ENCODE measurements around the gene CHMP1A.
"Not testable (repeated sequence)": the region's sequence is repeated elsewhere in the genome, so short reads cannot be mapped to it uniquely, and the experiment has no call there.

GRCh38 chr16:89698717-89699116, 41.2 kb upstream of the CHMP1A start:
- TF ChIP-seq, protein P1, sequence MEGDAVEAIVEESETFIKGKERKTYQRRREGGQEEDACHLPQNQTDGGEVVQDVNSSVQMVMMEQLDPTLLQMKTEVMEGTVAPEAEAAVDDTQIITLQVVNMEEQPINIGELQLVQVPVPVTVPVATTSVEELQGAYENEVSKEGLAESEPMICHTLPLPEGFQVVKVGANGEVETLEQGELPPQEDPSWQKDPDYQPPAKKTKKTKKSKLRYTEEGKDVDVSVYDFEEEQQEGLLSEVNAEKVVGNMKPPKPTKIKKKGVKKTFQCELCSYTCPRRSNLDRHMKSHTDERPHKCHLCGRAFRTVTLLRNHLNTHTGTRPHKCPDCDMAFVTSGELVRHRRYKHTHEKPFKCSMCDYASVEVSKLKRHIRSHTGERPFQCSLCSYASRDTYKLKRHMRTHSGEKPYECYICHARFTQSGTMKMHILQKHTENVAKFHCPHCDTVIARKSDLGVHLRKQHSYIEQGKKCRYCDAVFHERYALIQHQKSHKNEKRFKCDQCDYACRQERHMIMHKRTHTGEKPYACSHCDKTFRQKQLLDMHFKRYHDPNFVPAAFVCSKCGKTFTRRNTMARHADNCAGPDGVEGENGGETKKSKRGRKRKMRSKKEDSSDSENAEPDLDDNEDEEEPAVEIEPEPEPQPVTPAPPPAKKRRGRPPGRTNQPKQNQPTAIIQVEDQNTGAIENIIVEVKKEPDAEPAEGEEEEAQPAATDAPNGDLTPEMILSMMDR (optimal IDR thresholded peaks at IDR 0.05 in 1 of 3, IDR thresholded peaks at IDR 0.05 in 1 of 3, conservative IDR thresholded peaks at IDR 0.05 in 1 of 3; ENCODE audit: extremely low read depth in 1 of 3, insufficient read depth in 2 of 3, low read length in 3 of 3) = not testable (repeated sequence)
- not testable (repeated sequence) for TF ChIP-seq EZH2 (IDR thresholded peaks at IDR 0.05; ENCODE audit: low read length)
